OCI-M2 (cell line): Measurements from ENCODE around the gene SLC26A6.

Experiments used
- DNase-seq: peaks from one replicate; lab custom pipeline; 2025; ENCODE audit not compliant: unreplicated experiment; lab: John Stamatoyannopoulos, UW

The SLC26A6 gene

GRCh38 chr3:48635222-48636021, at the start of gene SLC26A6:
Gene SLC26A6, minus strand, starts transcription at chr3:48635461. Its CDS starts 68 bp downstream, at chr3:48635393.
- DNase-seq, result peak; percentile 50

GRCh38 chr3:48684480-48685143, 49.4 kb upstream of the SLC26A6 start:
- no peak for DNase-seq

- DNase-seq, result no peak
These were observed 48.7 kb upstream of the SLC26A6 start for GRCh38 chr3:48684054-48684349.

GRCh38 chr3:48682786-48683185, 47.5 kb upstream of the SLC26A6 start:
- no peak for DNase-seq

- DNase-seq, result no peak
These were observed 46.8 kb upstream of the SLC26A6 start for GRCh38 chr3:48681974-48682610.

GRCh38 chr3:48681541-48681880, 46.2 kb upstream of the SLC26A6 start:
- no peak for DNase-seq

GRCh38 chr3:48680811-48681540, 45.7 kb upstream of the SLC26A6 start:
- DNase-seq, result no peak

- no peak for DNase-seq
These were observed 44.4 kb upstream of the SLC26A6 start for GRCh38 chr3:48679411-48680391.

GRCh38 chr3:48678566-48679380, 43.5 kb upstream of the SLC26A6 start:
- DNase-seq, result no peak

- DNase-seq, result no peak
These were observed 42.8 kb upstream of the SLC26A6 start for GRCh38 chr3:48678056-48678455.

- no peak for DNase-seq
These were observed 39.2 kb upstream of the SLC26A6 start for GRCh38 chr3:48674505-48674904.

GRCh38 chr3:48672522-48672921, 37.3 kb upstream of the SLC26A6 start:
- DNase-seq, result no peak

- no peak for DNase-seq
These were observed 29.7 kb upstream of the SLC26A6 start for GRCh38 chr3:48664929-48665328.

- no peak for DNase-seq
These were observed 29.0 kb upstream of the SLC26A6 start for GRCh38 chr3:48664313-48664644.

GRCh38 chr3:48663489-48664312, 28.4 kb upstream of the SLC26A6 start:
- peak; percentile 83 for DNase-seq

- no peak for DNase-seq
These were observed 27.7 kb upstream of the SLC26A6 start, which contains the start of gene CELSR3 for GRCh38 chr3:48662753-48663488. Gene CELSR3, minus strand, starts transcription at chr3:48662886. Its CDS starts 252 bp downstream, at chr3:48662634.

- DNase-seq, result no peak
These were observed 27.0 kb upstream of the SLC26A6 start for GRCh38 chr3:48662145-48662752.
